HepG2 (cell line): ENCODE results near the gene ZFYVE26. TPM values are rescaled to one million over a fixed set of nuclear protein-coding genes. Genes with fewer than 3 reads are reported as not detected.

Source experiments
- ATAC-seq: fragments of 200-7000 bp; cut with Tn5 transposase; 3 replicates; pipeline ENCODE4 v1.9.1; 2020; ENCODE audit warnings: mild to moderate bottlenecking, moderate library complexity
- BruUV-seq: library from RNA; stranded (reverse); fragments of 400-500 nt; replicated peaks from 2 replicates; lab custom pipeline; 2021; lab: Mats Ljungman, UMichigan
- CTCF ChIA-PET: fragments of 300-600 bp; formaldehyde crosslinking; extraction: SDS; loops from one replicate; lab custom pipeline; 2021; ENCODE audit warnings: low total read pairs, inconsistent platforms, low intra/inter-chr PET ratio; lab: Yijun Ruan, JAX
- POLR2A ChIA-PET: fragments of 350-600 bp; sonication (Branson Sonifier 250); formaldehyde crosslinking; loops from one replicate; lab custom pipeline; 2020; ENCODE audit warnings: antibody characterized with exemption, inconsistent platforms; lab: Yijun Ruan, JAX
- DNase-seq: peaks from one replicate; pipeline ENCODE4 v3.0.0-alpha.2; 2015; ENCODE audit warnings: low spot score
- FAIRE-seq: peaks from 3 replicates; lab custom pipeline; 2011; peaks lifted over from hg19 to GRCh38; lab: Jason Lieb, UNC
- H2AFZ ChIP-seq: one replicate; pipeline ENCODE4 v1.6.1; 2011; ENCODE audit warnings: low read length, inconsistent platforms
- H3K27ac ChIP-seq: fragments of 300-600 bp; 3 replicates; pipeline ENCODE4 v1.8.0; 2011; ENCODE audit warnings: mixed run types, mild to moderate bottlenecking, mixed read lengths, low read length, inconsistent platforms; ENCODE audit not compliant: insufficient read depth; ENCODE audit errors: extremely low read length
- H3K27me3 ChIP-seq, 2 experiments: fragments of 200-600 bp in 1 of 2; 2 replicates in 1 of 2; 3 replicates in 1 of 2; pipeline versions ENCODE4 v1.6.0 to v1.8.0; 2011; ENCODE audit warnings: low read length in 2 of 2, mild to moderate bottlenecking in 2 of 2, moderate library complexity in 2 of 2, inconsistent platforms in 1 of 2; ENCODE audit not compliant: insufficient read depth in 2 of 2, control insufficient read depth in 1 of 2
- H3K36me3 ChIP-seq, 2 experiments: fragments of 200-600 bp in 1 of 2; replicated peaks in 1 of 2; 2 replicates in 1 of 2; 3 replicates in 1 of 2; pipeline versions ENCODE4 v1.5.1 to v1.8.0; 2011; ENCODE audit warnings: low read length in 2 of 2, inconsistent platforms in 1 of 2; ENCODE audit not compliant: insufficient read depth in 2 of 2, control insufficient read depth in 1 of 2
- H3K4me1 ChIP-seq: 2 replicates; pipeline ENCODE4 v1.5.1; 2012; ENCODE audit warnings: low read length, inconsistent platforms; ENCODE audit not compliant: insufficient read depth
- H3K4me2 ChIP-seq: 2 replicates; pipeline ENCODE4 v1.6.0; 2011; ENCODE audit warnings: low read depth, low read length, inconsistent platforms
- H3K4me3 ChIP-seq, 3 experiments: fragments of 200-600 bp in 1 of 3; sonication (generic), shearing (Covaris generic) in 1 of 3; replicated peaks in 1 of 3; 2 replicates each; pipeline ENCODE4 v1.5.1; 2011 to 2016; ENCODE audit warnings: low read length in 3 of 3, inconsistent platforms in 2 of 3, low read depth in 2 of 3, mild to moderate bottlenecking in 2 of 3, control low read depth in 1 of 3, mixed read lengths in 1 of 3; ENCODE audit not compliant: insufficient read depth in 1 of 3
- H3K79me2 ChIP-seq: one replicate; pipeline ENCODE4 v1.6.1; 2011; ENCODE audit warnings: low read length, inconsistent platforms; ENCODE audit not compliant: insufficient read depth
- H3K9ac ChIP-seq: 2 replicates; pipeline ENCODE4 v1.6.0; 2011; ENCODE audit warnings: mild to moderate bottlenecking, low read depth, low read length, inconsistent platforms; ENCODE audit not compliant: insufficient read depth
- H3K9me3 ChIP-seq: 2 replicates; pipeline ENCODE4 v1.5.1; 2012; ENCODE audit warnings: mild to moderate bottlenecking, low read length
- H4K20me1 ChIP-seq: 2 replicates; pipeline ENCODE4 v1.6.0; 2011; ENCODE audit warnings: inconsistent platforms, mild to moderate bottlenecking, low read length, moderate library complexity; ENCODE audit not compliant: insufficient read depth
- ARHGAP35 ChIP-seq: sonication (generic); formaldehyde crosslinking; IDR thresholded peaks from 2 replicates; pipeline ENCODE4 v1.9.0; 2022; ENCODE audit warnings: mild to moderate bottlenecking, inconsistent platforms, moderate library complexity, missing genetic modification reagents, borderline replicate concordance
- JARID2 ChIP-seq: sonication (generic); formaldehyde crosslinking; IDR thresholded peaks from 2 replicates; pipeline ENCODE4 v1.8.1; 2023; ENCODE audit warnings: missing genetic modification reagents, inconsistent platforms; ENCODE audit not compliant: insufficient replicate concordance
- MAFF ChIP-seq: IDR thresholded peaks from 2 replicates; pipeline ENCODE4 v1.6.1; 2011; ENCODE audit warnings: low read depth, low read length, improper control_type of control experiment
- MAFK ChIP-seq, 2 experiments: IDR thresholded peaks in 1 of 2; conservative IDR thresholded peaks in 1 of 2; 2 replicates each; pipeline ENCODE4 v1.6.1; 2011; ENCODE audit warnings: improper control_type of control experiment in 2 of 2, low read length in 2 of 2
- MEIS1 ChIP-seq: sonication (generic); formaldehyde crosslinking; IDR thresholded peaks from 2 replicates; pipeline ENCODE4 v1.9.0; 2021; ENCODE audit warnings: mild to moderate bottlenecking, missing genetic modification reagents, moderate library complexity, borderline replicate concordance
- MYC ChIP-seq: sonication (generic); formaldehyde crosslinking; IDR thresholded peaks from 2 replicates; pipeline ENCODE4 v1.9.0; 2021; ENCODE audit warnings: missing genetic modification reagents, borderline replicate concordance
- SAP130 ChIP-seq: IDR thresholded peaks from 2 replicates; pipeline ENCODE4 v1.6.1; 2016; ENCODE audit warnings: low read depth
- TBL1XR1 ChIP-seq: fragments of 150-350 bp; IDR thresholded peaks from 2 replicates; pipeline ENCODE4 v1.6.1; 2014; ENCODE audit warnings: borderline replicate concordance, low read length; ENCODE audit not compliant: partially characterized antibody
- ZMYM4 ChIP-seq: sonication (generic); formaldehyde crosslinking; IDR thresholded peaks from 2 replicates; pipeline ENCODE4 v1.8.1; 2023; ENCODE audit warnings: mild to moderate bottlenecking, missing genetic modification reagents
- WGBS: methylation state at CpG from one replicate; pipeline ENCODE4 v1.1.6; 2017; ENCODE audit warnings: low lambda C conversion rate; 5-methylcytosine and 5-hydroxymethylcytosine counted together
- in situ Hi-C: cut with HindIII; loops from 2 replicates; pipeline ENCODE4 v1.10.0; 2017; ENCODE audit warnings: low pct_unique_long_range_greater_than_20kb; ENCODE audit not compliant: extremely low pct_ligation_motif_present
- intact Hi-C: fragments of 100-400 bp; cut with micrococcal nuclease; formaldehyde crosslinking; loops from one replicate; pipeline ENCODE4 v1.10.0; 2022; ENCODE audit not compliant: unreplicated experiment
- polyA plus RNA-seq, 8 experiments: library from polyadenylated mRNA; depleted of rRNA in 3 of 8; stranded (reverse) in 7 of 8; unstranded in 1 of 8; fragments of >200 nt; fragmentation: Illumina TruSeq in 4 of 8; extraction: Trizol in 4 of 8; gene quantifications; 2 replicates each; pipeline versions ENCODE4 v1.2.1 to v1.2.3, GENCODE V29; 2011 to 2016; ENCODE audit warnings: low read depth in 4 of 8, missing spikeins in 1 of 8, mixed read lengths in 1 of 8; ENCODE audit not compliant: insufficient read depth in 1 of 8
- total RNA-seq, 5 experiments: library from RNA; depleted of rRNA; stranded (reverse); fragments of >200 nt; fragmentation: Illumina TruSeq; extraction: Trizol; gene quantifications; 2 replicates each; pipeline ENCODE4 v1.2.3, GENCODE V29; 2016; ENCODE audit warnings: low read depth in 1 of 5
- TF ChIP-seq, protein P1 (sequence below): sonication (generic); formaldehyde crosslinking; conservative IDR thresholded peaks from 2 replicates; pipeline ENCODE4 v1.8.0; 2022; ENCODE audit warnings: missing genetic modification reagents
- TF ChIP-seq, protein P2 (sequence below): sonication (generic); IDR thresholded peaks from 2 replicates; pipeline ENCODE4 v1.6.1; 2016; ENCODE audit warnings: low read depth, borderline replicate concordance

Gene ZFYVE26
- total and polyA plus RNA-seq, 2 of the 13 experiments (the other 11 are each of a cell fraction or from before 2014, with no cell fraction given), result 13.6 to 16.4 TPM

DNA sequence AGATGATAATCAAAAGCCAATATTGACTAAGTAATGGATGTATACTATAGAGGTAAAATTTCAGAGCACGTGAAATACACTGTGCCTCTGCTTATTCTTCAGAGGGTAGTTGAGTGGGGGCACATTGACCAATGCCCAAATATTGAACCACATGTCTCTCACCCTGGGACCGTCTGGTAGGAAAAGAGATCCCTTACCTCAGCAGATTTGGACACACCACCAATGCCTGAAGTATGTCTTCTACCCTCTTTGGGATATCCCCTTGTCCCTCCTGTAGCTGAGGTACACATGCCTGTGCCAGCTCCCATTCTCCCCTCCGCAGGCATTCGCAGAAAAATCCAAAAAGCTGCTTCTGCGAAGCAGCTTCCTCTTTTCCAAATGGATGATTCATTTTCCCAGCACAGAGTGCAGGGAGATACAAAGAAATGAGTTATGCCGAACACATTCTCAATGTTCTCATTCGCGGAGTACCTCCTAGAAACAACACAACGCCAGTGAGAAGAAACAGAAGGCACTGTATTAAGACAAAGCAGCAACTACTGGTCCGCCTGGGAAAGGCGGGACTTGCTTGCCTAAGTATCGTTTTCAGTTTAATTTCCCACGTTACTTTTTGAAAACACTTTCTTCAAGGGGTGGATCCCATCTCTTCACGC lies 691 bp downstream of the ZFYVE26 start:
- intact Hi-C loops, result no loop called here
- Histone ChIP-seq H3K4me2 (peak overlapping the region; percentile 88), H4K20me1 (no peaks in the 10 kb centered on the region), H2AFZ (no peak overlapping the region), H3K27ac (peak overlapping the region; percentile 83), H3K27me3 (no peaks in the 10 kb centered on the region; a peak in 1 of 5 replicates), H3K9me3 (no peaks in the 10 kb centered on the region), H3K4me3 (peak overlapping the region; percentile 84 to 86 (median 84)), H3K36me3 (peaks cover 4 to 17% of the 10 kb centered on the region in 2 experiments; a peak in 4 of 5 replicates), H3K9ac (peak overlapping the region; percentile 75), H3K79me2 (peaks cover 19% of the 10 kb centered on the region), H3K4me1 (peaks cover 25% of the 10 kb centered on the region)
- FAIRE-seq (no peak), DNase-seq (no peak), ATAC-seq (no peak)
- in situ Hi-C loops, result no loop called here
- CTCF ChIA-PET, result no interaction called here
- TF ChIP-seq TBL1XR1 (no peak), SAP130 (CRISPR knock-in tag) (no peak), ZMYM4 (CRISPR knock-in tag) (no peak), MEIS1 (0 out of 2 replicates have a peak, but pooled peaks have one; percentile 9), MAFF (peak; percentile 74), MYC (CRISPR knock-in tag) (0 out of 2 replicates have a peak, but pooled peaks have one; percentile 10), ARHGAP35 (no peak), JARID2 (no peak), MAFK (conservative IDR thresholded peaks at IDR 0.05 in 1 of 2, IDR thresholded peaks at IDR 0.05 in 1 of 2; ENCODE audit: low read length in 2 of 2) (peak; percentile 85 to 86)
- TF ChIP-seq, protein P1, sequence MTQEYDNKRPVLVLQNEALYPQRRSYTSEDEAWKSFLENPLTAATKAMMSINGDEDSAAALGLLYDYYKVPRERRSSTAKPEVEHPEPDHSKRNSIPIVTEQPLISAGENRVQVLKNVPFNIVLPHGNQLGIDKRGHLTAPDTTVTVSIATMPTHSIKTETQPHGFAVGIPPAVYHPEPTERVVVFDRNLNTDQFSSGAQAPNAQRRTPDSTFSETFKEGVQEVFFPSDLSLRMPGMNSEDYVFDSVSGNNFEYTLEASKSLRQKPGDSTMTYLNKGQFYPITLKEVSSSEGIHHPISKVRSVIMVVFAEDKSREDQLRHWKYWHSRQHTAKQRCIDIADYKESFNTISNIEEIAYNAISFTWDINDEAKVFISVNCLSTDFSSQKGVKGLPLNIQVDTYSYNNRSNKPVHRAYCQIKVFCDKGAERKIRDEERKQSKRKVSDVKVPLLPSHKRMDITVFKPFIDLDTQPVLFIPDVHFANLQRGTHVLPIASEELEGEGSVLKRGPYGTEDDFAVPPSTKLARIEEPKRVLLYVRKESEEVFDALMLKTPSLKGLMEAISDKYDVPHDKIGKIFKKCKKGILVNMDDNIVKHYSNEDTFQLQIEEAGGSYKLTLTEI (CRISPR knock-in tag), result no peak
- TF ChIP-seq, protein P2, sequence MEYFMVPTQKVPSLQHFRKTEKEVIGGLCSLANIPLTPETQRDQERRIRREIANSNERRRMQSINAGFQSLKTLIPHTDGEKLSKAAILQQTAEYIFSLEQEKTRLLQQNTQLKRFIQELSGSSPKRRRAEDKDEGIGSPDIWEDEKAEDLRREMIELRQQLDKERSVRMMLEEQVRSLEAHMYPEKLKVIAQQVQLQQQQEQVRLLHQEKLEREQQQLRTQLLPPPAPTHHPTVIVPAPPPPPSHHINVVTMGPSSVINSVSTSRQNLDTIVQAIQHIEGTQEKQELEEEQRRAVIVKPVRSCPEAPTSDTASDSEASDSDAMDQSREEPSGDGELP, result no peak
- WGBS, result 10% methylated on average over 14 of the region's 14 CpGs
- POLR2A ChIA-PET, result interaction anchor here (1.2 to 1.9 kb wide), 4 partner anchors 9 to 215 kb away, joined by 3 to 6 read pairs (median 6); partner anchors contain the start of genes PIGH and RDH11
- no TSS peak for BruUV-seq
